HG02610 (cell line): ENCODE results near the gene HSP90AB1.

Experiments used
- ATAC-seq: cut with Tn5 transposase; IDR thresholded peaks from one replicate; pipeline ENCODE4 v1.9.1; 2021; ENCODE audit warnings: mild to moderate bottlenecking, moderate library complexity; ENCODE audit not compliant: unreplicated experiment

Gene HSP90AB1

GRCh38 chr6:44265007-44265721 lies 18.3 kb downstream of the HSP90AB1 start, which contains the start of gene NFKBIE:
NFKBIE (minus strand) TSS chr6:44265551; CDS start chr6:44265346, 205 bp downstream.
- peak; percentile 29 for ATAC-seq

GRCh38 chr6:44265722-44266233 lies 18.9 kb downstream of the HSP90AB1 start:
- no peak for ATAC-seq

- ATAC-seq: peak; percentile 27
Measured at GRCh38 chr6:44266347-44266746, 19.4 kb downstream of the HSP90AB1 start.

- no peak for ATAC-seq
Measured at GRCh38 chr6:44267252-44267651, 20.4 kb downstream of the HSP90AB1 start.

- ATAC-seq: no peak
Measured at GRCh38 chr6:44268095-44268628, 21.3 kb downstream of the HSP90AB1 start.

GRCh38 chr6:44269178-44269920 lies 22.4 kb downstream of the HSP90AB1 start:
- no peak for ATAC-seq

- no peak for ATAC-seq
Measured at GRCh38 chr6:44269921-44270525, 23.1 kb downstream of the HSP90AB1 start, which contains the start of gene TMEM151B. TMEM151B (plus strand) TSS chr6:44270450; CDS start chr6:44270743, 293 bp downstream.

- no peak for ATAC-seq
Measured at GRCh38 chr6:44270526-44271405, 23.9 kb downstream of the HSP90AB1 start.

- ATAC-seq: no peak
Measured at GRCh38 chr6:44271406-44271723, 24.5 kb downstream of the HSP90AB1 start.

- no peak for ATAC-seq
Measured at GRCh38 chr6:44271914-44272313, 25.0 kb downstream of the HSP90AB1 start.

GRCh38 chr6:44272529-44272928 lies 25.6 kb downstream of the HSP90AB1 start:
- no peak for ATAC-seq

GRCh38 chr6:44272999-44273566 lies 26.2 kb downstream of the HSP90AB1 start:
- no peak for ATAC-seq

- no peak for ATAC-seq
Measured at GRCh38 chr6:44273617-44274016, 26.7 kb downstream of the HSP90AB1 start.

- no peak for ATAC-seq
Measured at GRCh38 chr6:44275271-44275748, 28.4 kb downstream of the HSP90AB1 start.

GRCh38 chr6:44275749-44276648 lies 29.1 kb downstream of the HSP90AB1 start:
- ATAC-seq: no peak

- no peak for ATAC-seq
Measured at GRCh38 chr6:44276667-44277640, 30.1 kb downstream of the HSP90AB1 start.

- ATAC-seq: no peak
Measured at GRCh38 chr6:44277763-44278162, 30.9 kb downstream of the HSP90AB1 start.

GRCh38 chr6:44278315-44278714 lies 31.4 kb downstream of the HSP90AB1 start:
- ATAC-seq: no peak
